Neuron (in vitro differentiated cells): Measurements from ENCODE around the gene HOXC6.

ENCODE experiments used
- H2AFZ ChIP-seq: one replicate; pipeline ENCODE4 v1.6.1; 2013; ENCODE audit warnings: low read depth, mild to moderate bottlenecking, inconsistent platforms, low read length, moderate library complexity
- H3K27me3 ChIP-seq: one replicate; pipeline ENCODE4 v1.6.1; 2013; ENCODE audit warnings: low read length; ENCODE audit not compliant: insufficient read depth
- H3K36me3 ChIP-seq: one replicate; pipeline ENCODE4 v1.6.1; 2013; ENCODE audit warnings: low read length; ENCODE audit not compliant: insufficient read depth
- H3K4me1 ChIP-seq: one replicate; pipeline ENCODE4 v1.6.1; 2013; ENCODE audit warnings: low read length; ENCODE audit not compliant: insufficient read depth
- H3K4me3 ChIP-seq: 2 replicates; pipeline ENCODE4 v1.5.1; 2013; ENCODE audit warnings: mild to moderate bottlenecking, low read length, moderate library complexity
- H3K9me3 ChIP-seq: one replicate; pipeline ENCODE4 v1.6.1; 2013; ENCODE audit warnings: low read length

HOXC6 gene

GRCh38 chr12:54002915-54003389, 25.3 kb upstream of the HOXC6 start:
- Histone ChIP-seq H3K9me3 (no peaks in the 10 kb centered on the region), H3K36me3 (no peaks in the 10 kb centered on the region), H2AFZ (no peak overlapping the region), H3K27me3 (peaks cover 98% of the 10 kb centered on the region), H3K4me1 (peaks cover 3% of the 10 kb centered on the region), H3K4me3 (no peak overlapping the region)

GRCh38 chr12:54003625-54004024, 24.6 kb upstream of the HOXC6 start:
- Histone ChIP-seq H3K4me1 (peaks cover 3% of the 10 kb centered on the region), H3K36me3 (no peaks in the 10 kb centered on the region), H3K9me3 (no peaks in the 10 kb centered on the region), H3K27me3 (peaks cover 97% of the 10 kb centered on the region), H2AFZ (no peak overlapping the region), H3K4me3 (no peak overlapping the region)

- Histone ChIP-seq H3K36me3 (no peaks in the 10 kb centered on the region), H2AFZ (no peak overlapping the region), H3K4me3 (no peak overlapping the region), H3K9me3 (no peaks in the 10 kb centered on the region), H3K4me1 (peaks cover 3% of the 10 kb centered on the region), H3K27me3 (peaks cover 93% of the 10 kb centered on the region)
Observed at GRCh38 chr12:54004063-54004840, 24.0 kb upstream of the HOXC6 start.

- no peaks in the 10 kb centered on the region for H3K9me3 ChIP-seq
- H3K27me3 ChIP-seq: peaks cover 93% of the 10 kb centered on the region
- H3K4me3 ChIP-seq: no peak overlapping the region
- no peaks in the 10 kb centered on the region for H3K36me3 ChIP-seq
- H2AFZ ChIP-seq: no peak overlapping the region
- H3K4me1 ChIP-seq: peaks cover 3% of the 10 kb centered on the region
Observed at GRCh38 chr12:54004841-54005530, 23.3 kb upstream of the HOXC6 start.

- H3K4me1 ChIP-seq: peaks cover 3% of the 10 kb centered on the region
- peaks cover 93% of the 10 kb centered on the region for H3K27me3 ChIP-seq
- H3K36me3 ChIP-seq: no peaks in the 10 kb centered on the region
- no peak overlapping the region for H3K4me3 ChIP-seq
- no peak overlapping the region for H2AFZ ChIP-seq
- H3K9me3 ChIP-seq: no peaks in the 10 kb centered on the region
Observed at GRCh38 chr12:54005531-54005852, 22.7 kb upstream of the HOXC6 start.

- H3K27me3 ChIP-seq: peaks cover 93% of the 10 kb centered on the region
- peaks cover 3% of the 10 kb centered on the region for H3K4me1 ChIP-seq
- no peaks in the 10 kb centered on the region for H3K9me3 ChIP-seq
- no peak overlapping the region for H3K4me3 ChIP-seq
- H3K36me3 ChIP-seq: no peaks in the 10 kb centered on the region
- H2AFZ ChIP-seq: no peak overlapping the region
Observed at GRCh38 chr12:54005853-54006558, 22.2 kb upstream of the HOXC6 start.

DNA sequence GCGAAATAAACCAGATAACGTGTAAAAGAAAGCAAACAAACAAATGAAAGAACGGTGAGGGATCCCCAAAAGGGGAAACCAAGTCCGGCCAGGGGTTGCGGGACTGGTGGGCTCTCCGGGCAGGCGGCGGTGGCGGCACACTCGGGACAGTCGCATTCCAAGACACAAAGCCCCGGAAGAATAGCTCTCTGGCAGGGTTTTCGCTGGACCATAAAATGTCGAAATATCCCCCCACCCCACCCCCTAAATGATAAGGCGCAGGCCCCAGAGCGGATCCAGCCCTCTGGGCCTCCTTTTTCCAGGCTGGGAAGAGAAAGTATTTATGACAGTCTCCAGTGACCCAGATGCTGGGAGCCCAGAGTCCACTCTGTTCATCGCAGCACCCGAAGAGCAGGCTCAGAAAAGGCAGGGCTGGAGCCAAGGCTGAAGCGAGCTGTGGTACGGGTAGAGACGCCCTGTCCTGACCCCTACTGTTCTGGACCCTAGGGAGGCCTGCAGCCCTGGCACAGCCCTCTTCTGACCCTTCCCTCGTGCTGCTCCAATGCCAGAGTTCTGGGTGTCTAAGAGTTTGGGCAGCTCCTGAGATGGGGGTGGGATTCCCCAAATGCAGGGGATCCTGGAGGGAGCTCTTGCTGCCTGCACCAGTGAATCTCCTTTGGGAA, 21.6 kb upstream of the HOXC6 start:
- peaks cover 92% of the 10 kb centered on the region for H3K27me3 ChIP-seq
- H2AFZ ChIP-seq: no peak overlapping the region
- H3K4me1 ChIP-seq: peaks cover 3% of the 10 kb centered on the region
- no peak overlapping the region for H3K4me3 ChIP-seq
- H3K9me3 ChIP-seq: no peaks in the 10 kb centered on the region
- H3K36me3 ChIP-seq: no peaks in the 10 kb centered on the region

GRCh38 chr12:54007538-54008259, 20.5 kb upstream of the HOXC6 start:
- H3K27me3 ChIP-seq: peaks cover 90% of the 10 kb centered on the region
- H3K4me3 ChIP-seq: no peak overlapping the region
- no peaks in the 10 kb centered on the region for H3K9me3 ChIP-seq
- no peaks in the 10 kb centered on the region for H3K36me3 ChIP-seq
- H2AFZ ChIP-seq: no peak overlapping the region
- H3K4me1 ChIP-seq: peaks cover 3% of the 10 kb centered on the region

GRCh38 chr12:54008260-54008552, 20.0 kb upstream of the HOXC6 start:
- Histone ChIP-seq H3K4me1 (peaks cover 3% of the 10 kb centered on the region), H3K4me3 (no peak overlapping the region), H3K36me3 (no peaks in the 10 kb centered on the region), H3K27me3 (peaks cover 90% of the 10 kb centered on the region), H3K9me3 (peaks cover 3% of the 10 kb centered on the region), H2AFZ (no peak overlapping the region)

GRCh38 chr12:54009171-54010052, 18.8 kb upstream of the HOXC6 start:
- Histone ChIP-seq H3K36me3 (no peaks in the 10 kb centered on the region), H3K27me3 (peaks cover 91% of the 10 kb centered on the region), H3K4me3 (no peak overlapping the region), H3K4me1 (peaks cover 3% of the 10 kb centered on the region), H3K9me3 (peaks cover 4% of the 10 kb centered on the region), H2AFZ (no peak overlapping the region)

- Histone ChIP-seq H2AFZ (no peak overlapping the region), H3K36me3 (no peaks in the 10 kb centered on the region), H3K9me3 (peaks cover 4% of the 10 kb centered on the region), H3K4me3 (no peak overlapping the region), H3K4me1 (peaks cover 3% of the 10 kb centered on the region), H3K27me3 (peaks cover 91% of the 10 kb centered on the region)
Observed at GRCh38 chr12:54010053-54010971, 17.9 kb upstream of the HOXC6 start.
